ENCODE results near the gene MYO7B. TPM values are rescaled to one million over a fixed set of nuclear protein-coding genes. Genes with fewer than 3 reads are reported as not detected.

The MYO7B gene
- total RNA-seq, 2 experiments from 2014 or later, result 0.65 to 1.2 TPM

- Mint-ChIP-seq H3K4me1 (ENCODE audit: low read depth) (peaks cover 8% of the 10 kb centered on the region), H3K36me3 (ENCODE audit: low read depth) (no peaks in the 10 kb centered on the region), H3K4me3 (no peak overlapping the region), H3K27ac (no peak overlapping the region), H3K27me3 (no peaks in the 10 kb centered on the region), H3K9me3 (no peaks in the 10 kb centered on the region)
- CTCF ChIA-PET, result interaction anchor here (3.4 to 5.2 kb wide), 3 partner anchors 45 to 61 kb away, joined by 39 to 114 read pairs (median 56); no protein-coding TSS in a partner anchor
- POLR2A ChIA-PET, result no interaction called here
- DNase-seq, result no peak
- TF ChIP-seq, protein P1, sequence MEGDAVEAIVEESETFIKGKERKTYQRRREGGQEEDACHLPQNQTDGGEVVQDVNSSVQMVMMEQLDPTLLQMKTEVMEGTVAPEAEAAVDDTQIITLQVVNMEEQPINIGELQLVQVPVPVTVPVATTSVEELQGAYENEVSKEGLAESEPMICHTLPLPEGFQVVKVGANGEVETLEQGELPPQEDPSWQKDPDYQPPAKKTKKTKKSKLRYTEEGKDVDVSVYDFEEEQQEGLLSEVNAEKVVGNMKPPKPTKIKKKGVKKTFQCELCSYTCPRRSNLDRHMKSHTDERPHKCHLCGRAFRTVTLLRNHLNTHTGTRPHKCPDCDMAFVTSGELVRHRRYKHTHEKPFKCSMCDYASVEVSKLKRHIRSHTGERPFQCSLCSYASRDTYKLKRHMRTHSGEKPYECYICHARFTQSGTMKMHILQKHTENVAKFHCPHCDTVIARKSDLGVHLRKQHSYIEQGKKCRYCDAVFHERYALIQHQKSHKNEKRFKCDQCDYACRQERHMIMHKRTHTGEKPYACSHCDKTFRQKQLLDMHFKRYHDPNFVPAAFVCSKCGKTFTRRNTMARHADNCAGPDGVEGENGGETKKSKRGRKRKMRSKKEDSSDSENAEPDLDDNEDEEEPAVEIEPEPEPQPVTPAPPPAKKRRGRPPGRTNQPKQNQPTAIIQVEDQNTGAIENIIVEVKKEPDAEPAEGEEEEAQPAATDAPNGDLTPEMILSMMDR (IDR thresholded peaks at IDR 0.05), result no peak
- intact Hi-C loops (cut with micrococcal nuclease), result loop anchor here (5.0 kb wide), 1 partner anchor 34 kb away; no protein-coding TSS in a partner anchor
- no peak for ATAC-seq
Observed at GRCh38 chr2:127593228-127594115, 58.0 kb downstream of the MYO7B start.

DNA sequence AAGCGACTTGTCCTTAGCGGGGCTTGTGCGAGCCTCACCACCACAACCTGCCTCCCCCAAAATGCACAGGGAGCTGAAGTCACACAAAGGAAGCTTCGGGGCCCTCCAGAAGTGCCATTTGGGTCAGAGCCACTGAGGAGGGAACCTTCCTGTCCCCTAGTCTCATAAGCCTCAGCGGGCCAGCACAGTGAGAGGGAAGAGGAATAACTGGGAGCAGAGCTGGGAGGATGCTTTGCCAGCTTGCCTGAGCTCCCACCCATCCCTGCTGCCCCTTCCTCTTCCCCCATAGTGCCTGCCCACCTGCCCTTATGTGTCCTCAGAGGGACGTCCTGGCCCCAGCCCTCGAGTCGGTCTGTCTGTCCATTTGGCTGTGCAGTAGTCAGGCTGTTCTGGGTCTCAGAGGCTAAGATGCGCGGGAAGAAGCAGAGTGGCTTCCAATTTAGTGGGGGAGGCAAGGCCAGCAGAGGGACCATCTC lies 58.7 kb downstream of the MYO7B start:
- Mint-ChIP-seq H3K27me3 (no peaks in the 10 kb centered on the region), H3K4me3 (no peak overlapping the region), H3K36me3 (ENCODE audit: low read depth) (no peaks in the 10 kb centered on the region), H3K4me1 (ENCODE audit: low read depth) (peaks cover 8% of the 10 kb centered on the region), H3K9me3 (no peaks in the 10 kb centered on the region), H3K27ac (no peak overlapping the region)
- ATAC-seq (no peak), DNase-seq (no peak)
- TF ChIP-seq, protein P1 (IDR thresholded peaks at IDR 0.05), result no peak
- intact Hi-C loops (cut with micrococcal nuclease), result loop anchor here (5.0 kb wide), 1 partner anchor 33 kb away; no protein-coding TSS in a partner anchor
- ChIA-PET CTCF (interaction anchor here (5.2 kb wide), 1 partner anchor 55 kb away, joined by 114 read pairs; no protein-coding TSS in a partner anchor), POLR2A (no interaction called here)

GRCh38 chr2:127596311-127597045 lies 61.0 kb downstream of the MYO7B start:
- CTCF ChIA-PET, result interaction anchor here (2.0 kb wide), 1 partner anchor 53 kb away, joined by 15 read pairs; no protein-coding TSS in a partner anchor
- intact Hi-C loops (cut with micrococcal nuclease), result no loop called here
- no peak overlapping the region for H3K4me3 Mint-ChIP-seq

DNA sequence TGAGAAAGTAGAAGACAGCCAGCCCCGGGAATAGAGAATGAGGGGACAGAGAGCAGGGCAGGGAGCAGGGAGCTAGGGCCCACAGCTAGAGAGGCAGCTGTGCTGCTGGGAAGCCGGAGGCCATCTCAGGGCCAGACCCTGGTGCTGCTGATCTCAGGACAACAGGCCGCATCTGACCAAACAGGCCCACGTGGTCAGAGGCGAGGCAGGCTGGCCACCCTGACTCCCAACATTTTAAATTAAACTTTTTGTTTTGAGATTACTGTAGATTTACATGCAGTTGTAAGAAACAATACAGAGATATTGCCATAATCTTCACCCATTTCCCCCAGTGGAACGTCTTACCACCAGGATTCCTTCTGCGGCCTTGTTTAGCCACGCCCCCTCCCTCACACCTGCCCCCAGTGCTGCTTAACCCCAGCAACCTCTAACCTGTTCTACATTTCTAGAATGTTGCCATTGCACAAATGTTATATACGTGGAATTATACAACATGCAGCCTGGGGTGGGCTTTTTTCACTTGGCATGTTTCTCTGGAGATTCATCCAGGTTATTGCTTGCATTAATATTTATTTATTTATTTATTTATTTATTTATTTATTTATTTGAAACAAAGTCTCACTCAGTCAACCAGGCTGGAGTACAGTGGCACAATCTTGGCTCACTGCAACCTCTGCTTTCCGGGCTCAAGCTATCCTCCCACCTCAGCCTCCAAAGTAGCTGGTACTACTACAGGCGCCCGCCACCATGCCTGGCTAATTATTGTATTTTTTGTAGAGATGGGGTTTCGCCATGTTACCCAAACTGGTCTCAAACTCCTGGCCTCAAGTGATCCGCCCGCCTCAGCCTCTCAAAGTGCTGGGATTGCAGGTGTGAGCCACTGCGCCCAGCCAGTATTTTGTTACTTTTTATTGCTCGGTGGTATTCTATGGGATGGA lies 61.8 kb downstream of the MYO7B start:
- peaks cover 2% of the 10 kb centered on the region for H3K9me3 Mint-ChIP-seq
- intact Hi-C loops (cut with micrococcal nuclease), result no loop called here
- ATAC-seq, result no peak
- TF ChIP-seq, protein P1 (IDR thresholded peaks at IDR 0.05), result no peak
- H3K36me3 Mint-ChIP-seq (ENCODE audit: low read depth), result no peaks in the 10 kb centered on the region
- no peak for DNase-seq
- ChIA-PET POLR2A (interaction anchor here (1.7 kb wide), 1 partner anchor 43 kb away, joined by 4 read pairs; no protein-coding TSS in a partner anchor), CTCF (interaction anchor here (0.6 kb wide), 1 partner anchor 53 kb away, joined by 3 read pairs; no protein-coding TSS in a partner anchor)
- H3K27me3 Mint-ChIP-seq, result peaks cover 1% of the 10 kb centered on the region
- no peak overlapping the region for H3K4me3 Mint-ChIP-seq
- peaks cover 5% of the 10 kb centered on the region for H3K4me1 Mint-ChIP-seq (ENCODE audit: low read depth)
- no peak overlapping the region for H3K27ac Mint-ChIP-seq

More at GRCh38 chr2:127596311-127597045, 61.0 kb downstream of the MYO7B start:
- Mint-ChIP-seq H3K9me3 (no peaks in the 10 kb centered on the region), H3K36me3 (ENCODE audit: low read depth) (no peaks in the 10 kb centered on the region), H3K27ac (no peak overlapping the region), H3K4me1 (ENCODE audit: low read depth) (peaks cover 5% of the 10 kb centered on the region), H3K27me3 (peaks cover 1% of the 10 kb centered on the region)
- POLR2A ChIA-PET, result interaction anchor here (1.7 kb wide), 1 partner anchor 44 kb away, joined by 4 read pairs; no protein-coding TSS in a partner anchor
- ATAC-seq (no peak), DNase-seq (no peak)
- TF ChIP-seq, protein P1 (IDR thresholded peaks at IDR 0.05), result no peak
